HG03520 (cell line): ENCODE measurements around the gene MSI2.

Source experiments
- ATAC-seq: cut with Tn5 transposase; IDR thresholded peaks from one replicate; pipeline ENCODE4 v1.9.1; 2021; ENCODE audit warnings: mild to moderate bottlenecking, moderate library complexity; ENCODE audit not compliant: unreplicated experiment

The MSI2 gene

GRCh38 chr17:57643062-57643461 lies 386.7 kb downstream of the MSI2 start:
- no peak for ATAC-seq

DNA sequence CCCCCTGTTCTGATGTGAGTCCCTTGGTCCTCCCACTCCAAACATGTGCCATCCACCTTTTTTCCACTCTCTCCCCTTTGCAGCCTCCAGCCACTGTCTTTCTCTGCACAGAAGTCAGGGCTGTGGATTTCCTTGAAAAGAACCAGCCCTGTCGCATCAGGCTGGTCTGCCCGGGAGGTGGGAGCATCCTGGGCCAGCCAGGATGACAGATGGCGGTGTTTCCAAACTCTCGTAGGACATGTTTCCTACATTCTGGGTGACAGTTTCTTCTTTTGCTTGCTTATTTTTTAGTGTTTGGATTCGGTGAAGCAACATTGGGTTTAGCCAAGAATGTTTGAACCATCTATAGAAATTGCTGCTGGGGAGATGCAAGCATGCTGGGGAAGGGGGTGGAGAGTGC lies 388.0 kb downstream of the MSI2 start:
- no peak for ATAC-seq

DNA sequence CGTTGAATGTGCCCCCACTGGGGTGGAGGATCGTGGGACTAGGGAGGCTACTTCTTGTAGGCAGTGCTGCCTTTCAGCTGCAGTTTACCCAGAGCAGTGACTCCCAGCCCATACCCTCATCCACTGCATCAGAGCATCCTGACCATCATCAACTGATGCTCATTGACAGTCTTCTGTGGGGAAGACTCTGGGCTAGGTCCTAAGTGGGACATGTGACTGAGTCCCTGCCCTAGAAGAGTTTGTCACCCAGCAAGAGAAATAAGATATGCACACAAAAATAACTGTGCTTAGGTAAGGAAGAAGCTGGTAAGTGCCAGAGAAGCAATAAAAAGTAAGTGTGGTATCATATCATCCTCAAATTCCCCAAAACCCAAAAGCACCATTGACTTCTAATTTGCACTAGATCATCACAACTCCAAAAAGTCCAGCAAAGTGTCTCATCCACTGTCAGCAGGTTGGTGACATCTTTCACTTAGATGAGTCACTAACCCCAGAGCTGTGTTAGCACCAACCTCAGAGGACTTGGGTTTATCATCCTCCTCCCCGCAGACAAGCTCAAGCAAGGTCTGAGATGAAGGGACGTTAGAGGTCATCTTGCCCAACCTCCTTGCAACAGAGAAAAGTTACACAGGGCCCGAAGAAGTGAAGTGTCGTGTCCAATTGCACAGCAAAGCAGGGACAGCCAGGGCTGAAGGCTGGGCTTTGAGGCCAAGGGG lies 389.8 kb downstream of the MSI2 start:
- no peak for ATAC-seq

DNA sequence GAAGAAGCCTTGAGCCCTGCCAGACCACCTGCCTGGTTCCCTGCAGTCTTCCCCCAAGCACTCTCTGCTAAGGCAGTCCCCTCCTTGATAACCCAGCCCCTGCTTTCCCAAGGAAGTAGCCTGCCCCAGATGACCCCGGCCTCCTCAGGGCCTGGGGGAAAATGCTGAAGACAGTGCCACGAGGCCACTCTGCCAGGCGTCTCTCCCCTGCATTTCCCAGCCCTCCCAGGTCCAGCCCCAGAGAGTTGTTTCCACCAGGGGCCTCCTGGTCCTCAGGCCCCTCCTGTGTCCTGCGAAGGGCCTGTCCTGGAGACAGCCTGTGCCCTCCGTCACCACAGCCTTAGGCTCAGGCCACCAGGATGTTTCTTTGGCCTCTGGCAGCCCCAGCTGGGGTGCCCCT lies 392.4 kb downstream of the MSI2 start:
- no peak for ATAC-seq

- no peak for ATAC-seq
These were observed 392.9 kb downstream of the MSI2 start for GRCh38 chr17:57649191-57649590.

DNA sequence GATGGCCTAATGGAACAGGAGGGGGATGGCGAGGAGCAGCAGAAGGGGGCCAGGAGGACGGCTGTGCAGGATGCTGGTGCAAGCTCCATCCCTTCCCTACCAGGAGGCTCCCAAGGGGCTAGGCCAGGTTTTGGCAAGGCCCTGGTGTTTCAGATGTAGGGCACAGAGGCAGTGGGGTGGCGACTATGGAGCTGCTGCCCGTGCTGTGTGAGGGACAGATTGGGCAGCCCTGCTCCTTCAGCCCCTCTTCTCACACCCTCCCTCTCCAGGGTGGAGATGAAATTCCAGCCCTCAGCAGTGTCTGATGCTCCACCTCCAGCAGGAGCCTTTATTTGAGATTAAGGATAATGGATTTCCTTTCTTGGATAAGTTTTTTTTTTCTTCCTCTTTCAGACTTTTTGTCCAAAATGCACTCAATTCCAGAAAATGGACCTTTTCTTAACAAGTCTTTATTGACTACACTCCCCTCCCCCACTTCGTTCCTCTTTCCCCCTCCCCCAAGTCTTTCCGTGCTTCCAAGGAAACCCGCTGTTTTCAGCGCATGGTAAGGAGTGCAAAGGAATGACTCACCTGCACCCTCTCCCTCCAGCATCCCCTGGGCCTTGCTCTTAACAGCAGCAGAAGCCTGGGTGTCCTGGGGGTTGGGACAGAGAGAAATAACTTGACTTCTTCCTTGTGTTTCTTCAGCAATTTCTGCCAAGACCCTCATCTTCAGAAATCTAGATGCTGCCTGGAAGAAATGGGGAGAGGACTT lies 393.6 kb downstream of the MSI2 start:
- no peak for ATAC-seq

GRCh38 chr17:57650548-57650947 lies 394.2 kb downstream of the MSI2 start:
- ATAC-seq, result no peak

DNA sequence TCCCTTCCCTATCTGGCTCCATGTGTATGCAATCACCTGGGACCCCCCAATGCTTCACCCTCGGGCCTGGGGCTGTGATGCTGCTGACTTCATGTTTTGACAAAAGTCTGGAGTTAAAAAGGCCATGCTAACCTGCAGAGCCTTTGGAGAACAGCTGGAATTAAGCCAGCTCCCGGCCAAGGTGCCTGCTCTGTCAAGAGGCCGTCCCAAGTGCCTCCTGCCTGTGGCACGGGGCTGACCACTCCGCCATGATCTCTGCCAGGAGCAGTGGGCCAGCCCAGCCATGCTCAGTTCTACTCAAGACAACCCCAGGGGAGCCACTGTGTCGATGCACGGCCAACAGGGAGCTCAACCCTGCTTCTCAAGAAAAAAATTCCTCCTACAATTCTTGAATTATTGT lies 395.1 kb downstream of the MSI2 start:
- no peak for ATAC-seq

DNA sequence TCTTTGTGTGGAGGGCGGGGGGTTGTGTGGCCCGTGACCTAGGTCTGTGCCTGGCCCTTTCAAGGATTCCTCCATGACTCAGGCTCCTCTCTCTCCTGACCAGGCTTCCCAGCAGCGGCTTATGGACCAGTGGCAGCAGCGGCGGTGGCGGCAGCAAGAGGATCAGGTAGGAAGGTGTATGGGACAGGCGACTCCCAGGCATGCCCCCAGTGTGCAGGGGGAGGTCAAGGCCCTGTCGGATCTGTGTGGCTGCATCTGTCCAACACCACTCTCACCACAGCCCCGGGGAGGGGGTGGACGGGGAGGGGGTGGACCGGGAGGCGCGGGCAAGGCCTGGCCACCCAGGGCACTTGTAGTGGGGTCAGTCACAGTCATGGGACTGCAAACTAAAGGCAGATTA lies 395.7 kb downstream of the MSI2 start:
- no peak for ATAC-seq

GRCh38 chr17:57652811-57653210 lies 396.5 kb downstream of the MSI2 start:
- no peak for ATAC-seq

DNA sequence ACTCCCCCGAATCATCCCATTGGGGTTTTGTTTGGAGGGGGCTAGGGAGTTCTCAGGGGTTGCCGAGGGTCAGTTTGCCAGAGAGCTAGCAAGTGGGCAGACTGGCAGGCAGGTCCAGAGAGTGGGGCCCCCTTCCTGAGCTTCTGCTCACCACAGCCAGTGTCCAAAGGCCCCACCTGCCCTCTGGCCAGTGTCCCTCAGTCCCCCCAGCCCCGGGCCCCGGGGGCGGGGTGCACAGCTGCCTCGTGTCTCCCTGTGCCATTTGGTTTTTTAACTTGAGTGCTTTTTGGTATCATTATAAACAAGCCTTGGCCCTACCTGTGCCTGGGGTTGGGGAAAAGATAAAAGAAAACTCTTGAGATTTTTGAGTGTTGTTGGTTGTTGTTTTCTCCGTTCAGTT lies 397.0 kb downstream of the MSI2 start:
- ATAC-seq, result no peak

- no peak for ATAC-seq
These were observed 397.9 kb downstream of the MSI2 start for GRCh38 chr17:57654040-57654775.

DNA sequence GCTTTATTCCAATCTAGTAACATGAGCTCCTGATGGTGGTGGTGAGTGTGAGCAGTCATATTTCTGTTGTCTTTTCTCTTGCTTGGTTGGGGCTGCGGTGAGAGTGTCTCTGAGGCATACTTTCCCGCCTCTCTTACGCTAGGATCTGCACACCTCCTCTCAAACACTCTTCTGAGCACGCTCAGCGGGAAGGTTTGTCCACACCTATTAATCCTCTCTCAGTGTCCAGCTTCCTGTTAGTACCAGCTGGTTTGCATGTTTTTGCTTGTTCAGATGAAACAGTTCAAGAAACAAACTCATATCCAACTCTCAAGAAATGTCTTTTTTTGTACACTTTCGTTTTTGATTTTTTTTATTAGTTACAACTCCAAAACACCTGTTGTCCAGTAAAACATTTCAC lies 399.2 kb downstream of the MSI2 start:
- no peak for ATAC-seq

DNA sequence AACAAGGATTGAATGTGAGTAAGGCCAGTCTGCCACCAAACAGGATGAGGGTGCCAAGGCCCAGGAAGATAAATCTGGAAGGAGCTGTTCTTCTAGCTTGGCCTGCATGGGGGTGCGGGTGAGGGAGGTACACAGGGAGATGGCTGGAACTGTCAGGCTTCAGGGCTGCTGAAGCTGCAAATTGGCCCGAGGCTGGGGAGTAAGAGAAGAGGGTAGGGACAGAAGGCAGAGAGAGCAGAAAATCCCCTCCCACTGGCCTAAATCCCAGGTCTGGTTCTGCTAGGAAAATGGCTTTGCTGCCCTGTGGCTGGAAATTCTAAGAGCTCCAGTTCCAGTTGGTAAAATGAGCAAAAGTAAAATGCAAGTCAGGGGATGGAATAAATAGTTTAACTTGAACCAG lies 400.9 kb downstream of the MSI2 start:
- ATAC-seq, result no peak

GRCh38 chr17:57662041-57662440 lies 405.7 kb downstream of the MSI2 start:
- ATAC-seq, result no peak

DNA sequence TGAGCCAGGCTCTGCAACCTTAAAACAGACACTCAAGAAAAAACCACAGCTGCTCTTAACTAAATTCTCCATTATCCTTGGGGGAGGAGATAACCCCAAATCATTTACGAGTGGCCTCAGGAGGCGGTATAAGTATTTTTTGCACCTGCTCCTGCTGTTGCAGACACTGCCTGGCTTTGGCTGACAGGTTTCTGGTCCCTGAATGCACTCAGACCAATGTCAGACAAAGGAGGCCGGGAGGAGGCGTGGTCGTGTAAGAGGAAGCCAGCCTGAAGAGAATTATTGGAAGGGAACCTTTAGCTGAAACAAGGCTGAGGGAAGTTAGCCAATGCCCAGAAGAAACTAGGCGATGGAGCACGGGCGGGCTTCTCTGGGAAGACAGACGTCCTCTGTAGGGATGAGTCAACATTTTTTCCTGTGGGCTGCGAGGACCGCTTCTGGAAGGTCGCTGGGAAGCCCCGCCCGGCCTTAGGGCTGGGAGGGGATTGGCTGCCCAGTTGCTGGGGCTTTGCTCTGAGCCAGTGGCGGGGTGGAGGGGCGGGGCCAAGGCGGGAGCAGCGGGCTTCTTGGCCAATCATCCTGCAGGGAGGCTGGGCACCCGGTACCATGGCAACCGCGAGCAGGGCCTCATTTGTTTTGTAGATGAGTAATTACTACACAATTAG lies 406.5 kb downstream of the MSI2 start:
- ATAC-seq, result peak; percentile 89

DNA sequence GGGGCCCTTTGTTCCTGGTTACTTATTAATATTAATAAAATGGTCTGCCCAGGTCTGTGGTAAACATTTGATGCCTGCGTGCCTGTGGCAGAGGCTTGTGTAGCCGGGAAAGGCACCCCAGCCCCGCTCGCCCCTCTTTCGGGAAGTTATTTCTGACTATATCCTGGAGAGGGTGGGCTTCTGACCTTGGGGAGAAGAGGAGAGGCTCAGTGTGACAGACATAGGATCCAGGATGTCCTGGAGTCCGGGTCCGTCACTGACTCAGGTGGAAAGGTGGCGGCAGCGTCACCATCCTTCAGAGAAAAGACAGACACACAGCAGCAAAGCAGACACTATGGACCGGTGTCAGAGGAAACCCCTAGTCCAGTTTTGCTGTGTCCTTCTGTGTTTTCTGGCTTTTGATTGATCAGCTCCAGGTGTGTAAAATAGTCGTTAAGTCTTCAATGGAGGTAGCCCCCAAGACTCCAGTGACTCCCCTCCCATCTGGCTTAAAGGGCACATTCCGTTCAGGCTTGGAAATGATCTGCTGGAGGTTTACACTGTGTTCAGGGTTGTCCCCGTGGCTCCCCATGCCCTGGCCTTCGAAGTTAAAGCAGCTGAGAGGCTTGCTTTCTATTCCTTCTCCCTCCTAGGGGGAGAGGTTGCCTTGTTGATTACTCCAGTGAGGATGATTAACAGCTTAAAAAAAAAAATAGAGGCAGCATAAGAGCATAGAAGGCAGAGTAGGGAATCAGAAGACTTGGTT lies 407.2 kb downstream of the MSI2 start:
- ATAC-seq, result no peak

DNA sequence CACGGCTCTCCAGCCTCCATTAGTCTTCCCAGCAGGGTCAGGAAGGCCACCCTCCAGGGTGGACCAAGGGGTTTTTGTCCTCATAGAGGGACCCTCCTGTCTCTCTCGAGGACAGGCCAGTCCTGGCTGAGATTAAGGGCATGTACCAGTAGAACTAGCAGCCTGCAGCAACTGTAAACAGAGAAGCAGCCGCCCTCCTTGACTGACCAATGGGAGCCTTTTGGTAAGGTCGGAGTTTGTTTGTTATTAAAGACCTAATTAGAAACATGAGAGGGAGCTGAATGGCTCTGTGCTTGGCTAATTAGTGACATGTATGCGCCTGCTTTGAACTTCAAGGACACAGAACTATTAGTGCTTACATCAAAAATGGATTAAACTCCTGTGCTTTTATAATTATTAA lies 408.8 kb downstream of the MSI2 start:
- ATAC-seq, result no peak

DNA sequence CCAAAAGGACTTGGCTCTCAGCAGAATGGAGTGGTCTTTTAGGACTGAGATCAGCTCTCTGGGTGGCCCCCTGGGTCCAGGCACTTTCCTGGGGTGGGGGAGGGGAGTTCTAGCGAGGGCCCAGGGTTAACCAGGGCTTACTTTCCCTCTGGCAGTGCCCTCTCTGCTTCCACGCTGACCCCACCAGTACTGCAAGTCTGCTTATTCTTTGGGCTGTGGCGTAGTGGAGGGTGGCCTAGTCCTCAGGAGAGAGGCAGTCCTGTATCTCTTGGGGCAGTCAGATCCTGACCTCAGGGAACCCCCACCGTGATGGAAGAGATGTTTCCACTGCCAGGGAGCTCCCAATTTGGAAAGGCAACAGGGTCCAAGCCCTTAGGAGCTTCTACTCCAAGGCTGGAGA lies 409.4 kb downstream of the MSI2 start:
- no peak for ATAC-seq

DNA sequence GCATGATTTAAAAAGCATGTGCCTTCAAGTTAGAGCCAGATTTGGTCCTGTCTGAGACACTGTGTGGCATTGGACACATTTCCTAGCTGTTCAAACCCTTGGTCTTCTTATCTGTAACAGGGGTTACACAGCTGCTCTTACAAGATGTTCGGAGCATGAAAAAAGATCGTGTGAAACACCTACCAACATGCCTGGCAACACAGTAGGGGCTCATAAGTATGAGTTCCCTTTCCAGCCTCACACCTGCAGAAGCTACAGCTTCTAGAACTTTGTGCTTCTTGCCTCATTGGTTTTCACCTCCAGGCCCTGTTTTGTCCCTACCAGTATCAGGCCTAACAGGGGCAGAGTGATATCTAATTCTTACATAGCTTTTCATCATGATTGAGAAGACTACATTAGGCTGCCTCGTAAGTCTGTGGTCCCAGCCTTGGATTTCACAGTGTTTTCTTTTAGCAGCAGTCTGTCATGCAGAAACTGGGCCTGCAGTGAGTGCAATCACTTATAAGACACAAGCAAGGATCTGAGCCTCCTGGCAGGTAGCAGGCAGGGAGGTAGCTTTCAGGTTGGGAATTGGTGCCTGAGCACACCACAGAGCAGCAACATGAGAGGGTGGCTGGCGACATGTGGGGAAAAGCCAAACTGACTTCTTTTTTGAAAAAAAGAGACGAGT lies 410.0 kb downstream of the MSI2 start:
- no peak for ATAC-seq
